NCI-H1092 treated with DMSO at 0.1 percent for 48 hours (cell line): ENCODE results near the gene PHLDA1.
A peak's percentile ranks its signal among the peaks of the same experiment; 100 is the strongest.

Experiments used
- DNase-seq: peaks from one replicate; lab custom pipeline; 2025; lab: John Stamatoyannopoulos, UW

Gene PHLDA1

DNA sequence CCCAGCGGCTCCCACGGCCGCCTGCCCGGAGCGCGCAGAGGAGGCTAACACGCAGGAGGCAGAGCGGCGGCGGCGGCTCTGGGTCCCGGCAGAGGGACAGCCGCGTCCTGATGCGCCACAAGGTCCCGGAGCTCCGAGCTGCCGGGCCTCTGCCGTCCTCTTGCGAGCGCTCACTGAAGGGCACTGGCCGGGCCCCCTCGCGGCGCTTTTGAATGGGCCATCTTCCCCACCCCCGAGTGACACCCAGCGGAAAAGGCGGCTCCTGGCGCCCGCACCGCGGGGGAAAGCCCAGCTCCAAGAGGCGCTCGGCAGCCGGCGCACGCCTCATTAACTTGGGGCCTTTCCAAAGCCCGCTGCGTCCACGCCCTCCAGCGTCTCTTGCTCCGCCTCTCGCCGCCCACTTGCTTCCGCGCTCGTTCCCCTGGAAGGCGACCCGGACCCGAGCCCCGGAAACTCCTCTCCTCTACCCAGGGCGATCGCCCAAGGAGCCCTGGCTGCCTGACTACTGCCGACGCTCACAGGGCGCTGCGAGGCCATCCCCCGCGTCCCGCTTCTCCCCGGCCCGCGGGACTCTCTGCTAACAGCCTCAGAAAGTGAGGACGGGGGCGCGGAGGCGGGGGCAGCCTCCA, at the start of gene PHLDA1:
Gene PHLDA1, minus strand, starts transcription at position 363 of the 629 bp plus-strand sequence.
- DNase-seq = peak; percentile 82

DNA sequence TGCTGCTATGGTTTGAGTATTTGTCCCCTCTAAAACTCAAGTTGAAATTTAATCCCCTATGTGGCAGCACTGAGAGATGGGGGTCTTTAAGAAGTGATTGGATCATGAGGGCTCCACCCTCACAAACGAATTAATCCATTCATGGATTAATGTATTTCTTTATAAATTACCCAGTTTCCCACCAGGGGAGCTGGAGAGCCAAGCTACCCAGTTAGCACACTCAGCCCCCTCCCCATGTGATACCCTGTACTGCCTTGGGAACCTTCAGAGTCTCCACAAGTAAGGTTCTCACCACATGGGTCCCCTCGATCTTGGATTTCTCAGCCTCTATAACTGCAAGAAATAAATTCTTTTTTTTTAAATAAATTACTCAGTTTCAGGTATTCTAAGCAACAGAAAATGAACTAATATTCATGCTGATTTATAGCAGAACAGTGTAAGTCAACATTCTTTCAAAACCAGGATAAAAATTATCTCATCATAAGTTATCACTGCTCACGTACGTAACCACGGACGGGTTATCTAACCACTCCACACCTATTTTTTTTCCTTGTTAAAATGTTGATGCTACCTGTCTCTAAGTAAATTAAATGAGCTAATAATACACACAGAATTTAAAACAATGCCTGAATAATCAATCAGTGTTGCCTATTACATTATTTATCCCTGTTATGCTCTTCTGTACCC, 49.3 kb upstream of the PHLDA1 start:
- DNase-seq = no peak

DNA sequence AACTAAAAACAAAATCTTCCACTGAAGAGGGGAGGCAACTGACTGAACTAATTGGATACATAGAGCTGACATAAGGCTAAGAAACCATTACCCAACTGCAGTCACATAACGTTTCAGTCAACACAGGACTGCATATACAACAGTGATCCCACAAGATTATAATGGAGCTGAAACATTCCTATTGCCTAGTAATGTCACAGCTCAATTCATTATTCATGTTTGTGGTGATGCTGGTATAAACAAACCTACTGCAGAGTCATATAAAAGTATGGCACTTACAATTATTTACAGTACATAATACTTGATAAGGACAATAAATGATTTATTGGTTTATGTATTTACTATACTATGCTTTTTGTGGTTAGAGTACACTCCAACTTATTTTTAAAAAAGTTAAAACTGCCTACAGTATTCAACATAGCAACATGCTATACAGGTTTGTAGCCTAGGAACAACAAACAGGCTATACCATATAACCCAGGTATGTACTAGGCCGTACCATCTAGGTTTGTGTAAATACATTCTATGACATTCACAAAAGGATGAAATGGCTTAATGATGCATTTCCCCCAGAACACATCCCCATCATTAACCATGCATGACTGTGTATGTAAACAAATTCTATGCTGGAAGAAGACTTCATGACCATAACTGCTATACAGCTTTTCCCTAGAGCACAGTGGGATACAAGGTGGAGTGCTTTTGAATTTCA, 48.6 kb upstream of the PHLDA1 start:
- peak; percentile 18 for DNase-seq

DNA sequence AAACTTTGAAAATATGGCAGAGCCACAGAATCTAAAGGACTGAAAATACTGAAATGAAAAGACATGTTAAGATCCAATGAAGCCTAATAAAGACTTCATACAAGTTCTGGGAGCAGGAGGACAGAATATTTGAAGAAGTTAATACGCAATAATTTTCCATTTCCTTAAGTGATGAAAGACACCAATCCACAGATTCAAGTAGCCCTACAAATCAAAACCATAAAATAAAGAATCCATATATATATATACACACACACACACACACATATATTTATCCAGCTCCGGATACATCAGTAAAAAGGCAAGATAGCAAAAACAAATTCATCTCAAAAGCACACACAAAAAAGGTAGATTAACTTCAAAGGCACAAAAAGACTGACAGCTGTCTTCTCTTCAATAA, 47.2 kb upstream of the PHLDA1 start:
- DNase-seq = no peak

DNA sequence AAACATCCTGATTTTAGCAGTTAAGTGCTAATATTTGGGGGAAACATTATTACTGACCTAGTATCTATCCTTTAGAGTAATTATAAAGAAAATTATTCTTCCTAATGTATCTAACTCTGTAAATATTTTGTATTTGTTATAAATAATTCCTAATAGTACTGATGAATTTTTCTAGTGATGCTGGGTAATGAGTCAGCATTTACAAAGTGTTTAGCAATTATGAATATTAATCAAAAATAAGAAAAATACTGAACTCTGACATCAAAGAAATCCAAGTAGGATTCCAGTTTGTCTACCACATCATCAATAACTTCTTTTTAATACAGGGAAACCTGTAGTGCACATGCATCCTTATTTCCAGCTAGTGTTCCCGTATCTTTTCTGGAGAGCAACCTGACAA, 43.9 kb upstream of the PHLDA1 start:
- DNase-seq = no peak

DNA sequence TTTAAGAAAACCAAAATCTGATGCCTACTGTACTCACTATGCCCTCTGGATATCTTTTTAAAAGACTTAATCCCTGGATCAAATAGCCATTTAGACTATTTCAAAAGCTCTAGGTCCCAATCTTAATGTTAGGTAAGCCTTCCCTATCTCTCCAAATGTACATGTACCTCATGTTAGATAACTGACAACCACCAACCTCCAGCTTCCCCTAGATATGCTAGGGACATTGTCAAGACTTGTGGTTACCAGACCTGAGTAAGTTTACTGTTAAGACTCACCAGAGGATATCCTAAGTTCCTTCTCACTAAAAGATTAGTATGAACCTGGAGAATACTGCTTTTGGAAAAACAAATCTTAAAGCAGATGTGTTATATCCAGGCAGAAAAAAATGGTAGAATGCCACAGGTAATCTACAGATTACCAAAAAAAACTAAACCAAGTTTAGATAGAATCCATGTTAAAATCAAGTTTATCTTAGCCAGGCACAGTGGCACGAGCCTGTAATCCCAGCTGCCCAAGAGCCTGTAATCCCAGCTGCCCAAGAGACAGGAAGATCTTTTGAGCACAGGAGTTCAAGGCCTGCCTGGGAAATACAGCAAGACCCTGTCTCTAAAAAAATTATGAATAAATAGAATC, 43.2 kb upstream of the PHLDA1 start:
- DNase-seq = no peak

DNA sequence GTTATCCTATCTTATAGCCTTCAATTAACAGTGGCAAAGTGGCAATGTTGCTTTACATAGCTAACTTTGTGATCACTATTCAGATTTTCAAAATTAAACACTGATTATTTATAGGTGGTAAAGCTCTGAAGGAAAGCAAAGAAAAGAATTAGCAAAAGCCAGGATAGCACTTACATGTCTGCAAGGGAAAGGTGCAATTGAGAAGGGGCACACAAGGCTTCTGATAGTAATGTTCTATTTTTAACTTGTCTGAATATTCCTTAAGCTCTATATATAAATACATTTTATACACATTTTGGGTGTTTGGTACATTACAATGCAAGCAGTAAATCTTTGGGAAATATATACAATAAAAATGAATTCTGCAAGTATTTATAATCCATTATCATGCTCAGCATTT, 42.0 kb upstream of the PHLDA1 start:
- no peak for DNase-seq

DNA sequence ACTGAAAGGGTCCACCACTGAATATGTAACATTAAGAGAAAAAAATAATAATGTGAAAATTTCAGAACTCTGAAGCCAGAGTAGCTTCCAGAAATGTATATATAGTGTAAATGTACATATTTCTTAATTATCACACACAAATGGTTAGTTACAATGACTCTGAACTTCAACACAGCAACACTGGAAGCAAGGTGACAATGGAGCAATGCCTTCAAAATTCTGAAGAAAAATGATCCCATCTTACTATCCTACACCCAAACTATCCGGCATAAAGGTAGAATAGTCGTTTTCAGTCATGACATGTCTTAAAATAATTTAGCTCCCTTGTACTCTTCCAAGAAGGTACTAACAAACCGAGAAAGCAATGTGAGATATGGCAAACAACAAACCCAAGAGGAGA, 41.0 kb upstream of the PHLDA1 start:
- no peak for DNase-seq

DNA sequence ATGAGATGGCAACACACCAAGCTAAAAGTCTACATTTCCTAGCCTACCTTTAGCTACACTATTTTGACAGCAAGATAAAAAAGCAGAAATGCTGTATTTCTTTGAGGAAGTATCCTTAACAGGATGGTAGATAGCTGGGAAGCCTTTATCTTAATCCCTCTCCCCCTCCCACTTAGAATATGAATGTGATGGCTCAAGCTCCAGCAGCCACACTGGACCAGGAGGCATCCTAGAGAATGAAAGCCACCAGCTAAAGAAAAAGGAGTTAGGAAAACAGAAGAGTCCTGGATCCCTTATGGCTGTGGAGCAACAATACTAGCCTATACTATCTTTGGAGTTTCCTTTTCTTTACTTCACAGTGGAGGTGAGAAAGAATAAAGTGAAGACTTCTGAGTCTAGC, 37.8 kb upstream of the PHLDA1 start:
- no peak for DNase-seq

DNA sequence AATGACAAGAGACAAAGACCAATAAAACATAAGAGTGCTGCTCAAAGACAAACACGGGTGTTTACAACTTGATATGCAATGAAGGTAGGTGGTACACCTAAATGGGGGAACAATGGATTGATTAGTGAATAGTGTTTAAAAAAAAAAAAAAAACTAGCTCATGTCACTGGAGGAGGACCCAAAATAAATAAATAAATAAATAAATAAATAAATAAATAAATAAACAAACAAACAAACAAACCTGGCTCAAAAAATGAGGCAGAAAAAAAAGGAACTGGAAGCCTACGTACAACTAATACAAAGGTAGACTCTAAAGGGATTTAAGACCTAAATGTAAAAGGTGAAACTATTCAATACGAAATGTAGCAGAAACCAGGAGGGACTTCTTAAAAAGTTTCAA, 34.3 kb upstream of the PHLDA1 start:
- DNase-seq = no peak

DNA sequence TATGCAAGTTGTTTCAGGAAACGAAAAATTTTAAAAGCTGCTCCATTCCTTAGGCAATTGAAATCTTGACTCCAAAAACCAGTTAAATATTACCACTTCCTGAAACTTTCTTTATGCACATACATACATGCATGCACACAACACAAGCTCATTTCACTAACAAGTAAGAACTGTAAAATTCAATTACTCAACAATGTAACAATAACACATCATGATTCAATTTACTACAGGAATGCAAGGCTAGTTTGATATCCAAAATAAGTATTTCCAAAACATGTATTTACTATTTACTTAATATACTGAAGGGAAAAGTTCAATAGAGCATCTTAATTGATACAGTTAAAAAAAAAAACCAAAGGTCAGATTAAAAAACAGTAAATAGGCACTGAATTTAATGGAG, 33.3 kb upstream of the PHLDA1 start:
- DNase-seq = no peak

DNA sequence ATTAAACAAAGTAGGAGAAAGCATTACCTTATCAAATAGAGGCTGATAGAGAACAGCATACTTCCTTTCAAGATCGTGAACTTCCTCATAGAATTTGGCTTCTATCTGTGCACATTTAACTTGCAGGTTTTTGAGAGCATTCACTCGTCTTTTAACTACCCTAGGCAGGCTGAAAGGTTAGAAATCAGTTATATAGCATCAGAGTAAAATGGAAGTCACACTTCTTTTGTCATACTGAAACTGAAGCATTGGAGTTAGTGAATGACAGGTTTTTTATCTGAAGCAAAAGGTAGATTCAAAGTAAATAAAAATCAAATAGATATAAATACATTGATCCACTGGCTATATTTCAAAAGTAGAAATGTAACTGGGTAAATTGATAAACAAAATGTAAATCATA, 28.5 kb upstream of the PHLDA1 start:
- no peak for DNase-seq

DNA sequence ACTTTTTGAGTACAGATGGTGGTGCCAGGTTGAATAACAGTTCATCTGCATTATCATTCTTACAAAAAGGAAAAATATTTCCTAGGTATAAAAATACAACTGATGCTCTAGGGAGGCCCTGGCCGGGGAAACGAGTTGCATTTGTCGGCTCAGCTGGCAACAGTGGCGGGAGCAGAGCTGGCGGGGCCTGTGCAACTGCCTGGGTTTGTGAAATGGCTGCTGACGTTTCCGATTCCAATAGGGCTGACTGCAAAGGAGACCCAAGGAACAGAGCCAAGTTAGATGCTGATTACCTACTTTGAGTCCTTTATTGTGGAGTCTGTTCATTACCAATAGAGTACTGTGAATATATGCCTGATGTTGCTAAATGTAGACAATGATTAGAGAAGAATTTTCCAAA, 25.8 kb upstream of the PHLDA1 start:
- DNase-seq = no peak

DNA sequence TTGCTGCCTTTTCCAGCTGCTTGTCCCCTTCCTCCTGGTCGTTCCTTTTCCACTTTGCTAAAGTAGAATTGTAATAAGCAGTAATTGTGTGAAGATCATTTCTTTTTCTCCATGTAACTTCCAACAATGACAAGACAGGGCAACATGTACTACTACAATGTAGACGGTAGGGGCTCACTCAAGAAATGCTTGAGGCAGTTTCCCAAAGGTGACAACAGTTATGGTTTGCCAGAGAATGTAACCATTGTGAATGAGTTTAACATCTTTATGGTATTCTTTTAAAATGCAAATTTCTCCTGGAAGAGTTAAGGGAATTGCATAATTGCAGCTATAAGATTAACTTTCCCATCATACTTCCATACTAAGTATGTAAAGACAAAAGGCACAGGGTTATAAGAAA, 23.8 kb upstream of the PHLDA1 start:
- no peak for DNase-seq

DNA sequence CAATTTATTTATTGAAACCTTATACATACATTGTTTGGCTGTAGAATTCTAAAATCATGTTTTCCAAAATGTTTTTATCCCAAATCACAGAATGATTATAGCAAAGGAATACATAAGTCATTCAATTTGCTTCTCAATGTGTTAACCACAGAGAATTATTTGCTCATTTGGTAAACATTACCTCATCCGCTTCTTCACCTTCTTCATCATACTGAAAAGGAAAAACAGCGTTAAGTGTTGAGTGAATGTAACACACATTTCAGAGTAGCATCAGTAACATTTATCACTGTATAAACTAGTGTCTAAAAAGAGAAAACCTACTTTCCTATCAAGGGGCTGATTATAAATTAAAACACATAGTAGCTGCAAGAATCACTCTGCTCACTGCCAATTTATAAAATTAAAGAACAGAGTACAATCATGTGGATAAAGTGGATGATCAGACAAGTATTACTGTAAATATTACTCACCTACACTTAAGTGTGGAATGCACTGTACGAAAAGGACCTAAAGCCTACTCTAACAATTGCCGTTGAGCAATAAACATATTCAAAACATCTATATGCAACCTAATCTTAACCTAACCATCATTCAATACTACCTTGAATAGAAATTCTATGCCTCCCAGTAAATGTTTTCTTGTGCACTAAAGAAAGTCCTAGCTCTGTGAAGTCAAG, 18.1 kb upstream of the PHLDA1 start:
- DNase-seq = no peak

DNA sequence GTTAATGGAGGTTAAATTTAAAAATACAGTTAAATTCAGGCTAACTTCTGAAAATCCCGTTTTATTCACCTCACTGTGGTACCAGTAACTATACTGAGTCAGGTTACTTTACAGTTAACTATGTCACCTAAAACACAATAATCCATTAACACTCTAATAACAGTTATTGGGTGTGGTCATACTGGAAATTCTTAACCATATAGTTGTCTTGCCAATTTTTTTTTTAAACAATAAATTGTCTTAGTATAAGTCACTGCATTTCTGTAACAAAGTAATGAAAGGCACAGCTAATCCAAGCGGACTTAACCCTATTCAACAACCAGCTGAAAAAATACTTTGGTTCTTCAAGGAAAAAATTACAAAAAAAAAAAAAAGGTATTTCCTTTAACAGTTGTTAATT, 16.2 kb upstream of the PHLDA1 start:
- DNase-seq = no peak

DNA sequence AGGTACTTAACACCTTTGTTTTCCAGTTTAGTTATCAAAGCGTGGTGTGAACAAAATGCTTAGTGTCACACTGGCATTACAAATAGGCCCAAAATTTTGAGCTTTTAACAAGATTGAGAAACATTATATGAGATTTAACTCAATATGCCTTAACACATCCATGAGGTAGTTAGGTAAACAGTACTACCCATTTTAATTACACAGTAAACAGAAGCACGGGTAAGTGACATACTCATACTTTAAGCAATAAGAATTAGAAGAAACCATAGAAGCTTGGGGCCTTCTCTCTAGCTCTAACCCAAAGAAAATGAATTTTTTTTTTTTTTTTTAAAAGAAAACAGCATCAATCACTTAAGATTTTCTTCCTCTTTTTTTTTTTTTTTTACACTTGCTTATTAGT, 15.5 kb upstream of the PHLDA1 start:
- DNase-seq = no peak

DNA sequence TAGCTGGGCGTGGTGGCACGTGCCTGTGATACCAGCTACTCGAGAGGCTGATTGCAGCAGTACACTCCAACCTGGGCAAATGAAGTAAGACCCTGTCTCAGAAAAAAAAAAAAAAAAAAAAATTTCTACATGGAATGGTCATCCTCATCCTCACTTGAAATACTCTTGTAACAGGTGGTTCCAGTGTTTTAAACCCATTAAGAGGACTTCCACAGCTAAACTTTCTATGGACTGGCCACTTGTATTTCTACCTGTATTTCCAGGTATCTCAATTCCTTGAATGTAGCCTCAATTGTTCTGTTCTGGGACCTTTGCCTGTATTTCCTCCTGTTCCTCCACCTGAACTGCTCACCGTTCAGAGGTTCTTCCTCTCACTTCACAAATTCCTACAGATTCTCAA, 11.8 kb upstream of the PHLDA1 start:
- DNase-seq = no peak

DNA sequence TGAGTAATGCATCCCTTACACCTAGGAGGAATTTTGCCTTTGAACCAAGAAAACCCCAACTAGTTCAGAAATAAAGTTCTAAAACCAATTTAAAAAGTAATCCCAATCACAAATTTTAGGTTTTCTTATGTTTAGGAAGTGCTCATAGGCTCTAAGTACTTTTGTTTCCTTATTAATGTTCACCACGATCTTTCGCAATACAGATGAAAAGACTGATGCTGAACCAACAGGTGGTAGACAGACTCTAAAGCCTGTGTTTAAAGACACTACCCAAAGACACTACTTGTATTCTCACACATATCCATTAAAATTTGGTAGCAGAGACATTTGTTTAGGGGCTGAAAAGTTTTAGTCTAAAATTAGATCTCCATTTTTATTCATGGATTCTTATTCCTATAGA, 10.6 kb upstream of the PHLDA1 start:
- no peak for DNase-seq

DNA sequence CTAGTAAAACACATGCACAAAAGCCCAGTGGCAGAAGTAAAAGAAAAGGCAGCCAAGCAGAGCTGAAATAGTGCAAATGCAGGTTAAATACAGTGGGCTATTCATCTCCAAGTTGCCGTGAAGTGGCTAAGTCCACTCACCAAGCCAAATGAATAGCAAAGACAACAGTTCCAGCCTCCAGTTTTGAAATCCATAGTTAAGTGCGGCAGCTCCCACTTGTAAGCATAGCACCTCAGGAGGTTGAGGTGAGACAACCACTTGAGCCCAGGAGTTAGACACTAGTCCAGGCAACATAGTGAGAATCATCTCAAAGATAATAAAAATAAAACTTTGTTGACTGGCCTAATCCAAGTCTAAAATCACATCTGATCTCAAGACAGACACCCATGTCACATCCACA, 9.8 kb upstream of the PHLDA1 start:
- no peak for DNase-seq

DNA sequence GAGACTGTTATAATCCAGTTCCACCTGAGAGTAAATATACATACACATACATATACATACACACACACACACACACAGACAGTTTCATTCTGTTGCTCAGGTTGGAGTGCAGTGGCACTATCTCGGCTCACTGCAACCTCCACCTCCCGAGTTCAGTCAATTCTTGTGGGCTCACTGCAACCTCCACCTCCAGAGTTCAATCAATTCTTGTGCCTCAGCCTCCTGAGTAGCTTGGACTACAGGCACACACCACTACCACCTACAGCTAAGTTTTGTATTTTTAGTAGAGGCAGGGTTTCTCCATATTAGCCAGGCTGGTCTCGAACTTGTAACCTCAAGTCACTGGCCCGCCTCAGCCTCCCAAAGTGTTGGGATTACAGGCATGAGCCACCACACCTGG, 8.9 kb upstream of the PHLDA1 start:
- no peak for DNase-seq

DNA sequence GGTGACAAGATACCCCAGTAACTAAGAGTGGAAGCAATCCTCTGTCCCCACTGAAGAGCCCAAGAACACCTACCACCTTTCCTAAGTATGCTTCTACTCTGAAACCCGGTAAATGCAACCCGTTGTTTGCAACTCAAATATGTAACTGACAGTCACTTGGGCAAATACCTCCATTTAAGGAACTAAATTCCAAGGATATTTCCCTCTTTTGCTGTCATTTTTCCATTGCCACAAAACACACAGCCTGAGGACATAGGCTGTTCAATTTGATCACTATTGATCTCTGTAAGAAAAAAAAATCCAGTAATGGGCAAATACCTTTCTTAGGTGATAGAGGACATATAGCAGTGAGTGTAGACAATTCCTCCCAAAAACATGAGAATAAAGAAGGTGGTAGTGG, 6.6 kb upstream of the PHLDA1 start:
- no peak for DNase-seq
